ENCODE results near the gene MCM9. TPM values are rescaled to one million over a fixed set of nuclear protein-coding genes. Genes with fewer than 3 reads are reported as not detected.
A peak's percentile ranks its signal among the peaks of the same experiment; 100 is the strongest.

Gene MCM9
- total RNA-seq, 4 donors from 2014 or later = 3.5 to 6.9 (median 5.0) TPM

GRCh38 chr6:118808793-118809638 lies 125.9 kb downstream of the MCM9 start:
- H3K36me3 ChIP-seq = no peaks in the 10 kb centered on the region
- intact Hi-C loops (cut with DNase I; ENCODE audit: low total_unique reads) (no loop called here), in situ Hi-C loops (cut with MboI; ENCODE audit: low sequenced_read_pairs in 4 of 4) (no loop called here)
- no peak for DNase-seq
- no peaks in the 10 kb centered on the region for H3K27me3 ChIP-seq
- no peaks in the 10 kb centered on the region for H3K4me1 ChIP-seq
- no peak for TF ChIP-seq POLR2A (IDR thresholded peaks at IDR 0.05)
- TF ChIP-seq CTCF (IDR thresholded peaks at IDR 0.05 in 4 of 5, conservative IDR thresholded peaks at IDR 0.05 in 1 of 5) = no peak
- H3K27ac ChIP-seq = no peak overlapping the region
- H3K4me3 ChIP-seq = no peak overlapping the region
- H3K9me3 ChIP-seq = no peaks in the 10 kb centered on the region
- ATAC-seq = no peak

GRCh38 chr6:118804091-118804490 lies 130.9 kb downstream of the MCM9 start:
- no peak overlapping the region for H3K4me3 ChIP-seq
- TF ChIP-seq CTCF (IDR thresholded peaks at IDR 0.05 in 4 of 5, conservative IDR thresholded peaks at IDR 0.05 in 1 of 5) = no peak
- TF ChIP-seq POLR2A (IDR thresholded peaks at IDR 0.05) = no peak
- no peaks in the 10 kb centered on the region for H3K9me3 ChIP-seq
- H3K27me3 ChIP-seq = no peaks in the 10 kb centered on the region
- in situ Hi-C loops (cut with MboI; ENCODE audit: low sequenced_read_pairs in 4 of 4) = no loop called here
- DNase-seq = no peak
- intact Hi-C loops (cut with DNase I; ENCODE audit: low total_unique reads) = loop anchor here (5.0 kb wide), 1 partner anchor 517 kb away; no protein-coding TSS in a partner anchor
- H3K36me3 ChIP-seq = no peaks in the 10 kb centered on the region
- H3K4me1 ChIP-seq = peaks cover 8 to 10% of the 10 kb centered on the region in 2 donors
- ATAC-seq = no peak
- H3K27ac ChIP-seq = no peak overlapping the region

GRCh38 chr6:118801257-118801656 lies 133.7 kb downstream of the MCM9 start:
- in situ Hi-C loops (cut with MboI; ENCODE audit: low sequenced_read_pairs in 4 of 4) (no loop called here), intact Hi-C loops (cut with DNase I; ENCODE audit: low total_unique reads) (loop anchor here (5.0 kb wide), 1 partner anchor 514 kb away; no protein-coding TSS in a partner anchor)
- ATAC-seq = no peak

GRCh38 chr6:118800394-118801071 lies 134.4 kb downstream of the MCM9 start:
- ATAC-seq (peak; percentile 89 to 95), DNase-seq (peak; percentile 61 to 67)
- Histone ChIP-seq H3K27ac (no peak overlapping the region), H3K4me3 (no peak overlapping the region), H3K27me3 (no peaks in the 10 kb centered on the region), H3K9me3 (no peaks in the 10 kb centered on the region), H3K4me1 (peaks cover 8 to 10% of the 10 kb centered on the region in 2 donors), H3K36me3 (no peaks in the 10 kb centered on the region)
- peak; percentile 57 to 86 (median 77) for TF ChIP-seq CTCF (IDR thresholded peaks at IDR 0.05 in 4 of 5, conservative IDR thresholded peaks at IDR 0.05 in 1 of 5)
- TF ChIP-seq POLR2A (IDR thresholded peaks at IDR 0.05) = no peak
- in situ Hi-C loops (cut with MboI; ENCODE audit: low sequenced_read_pairs in 4 of 4) (no loop called here), intact Hi-C loops (cut with DNase I; ENCODE audit: low total_unique reads) (loop anchor here (5.0 kb wide), 1 partner anchor 513 kb away; no protein-coding TSS in a partner anchor)

More at GRCh38 chr6:118801257-118801656, 133.7 kb downstream of the MCM9 start:
- no peak for DNase-seq
- H3K9me3 ChIP-seq = no peaks in the 10 kb centered on the region
- no peaks in the 10 kb centered on the region for H3K27me3 ChIP-seq
- no peak overlapping the region for H3K4me3 ChIP-seq
- no peak overlapping the region for H3K27ac ChIP-seq
- no peaks in the 10 kb centered on the region for H3K36me3 ChIP-seq
- peaks cover 8 to 10% of the 10 kb centered on the region in 2 donors for H3K4me1 ChIP-seq
- TF ChIP-seq CTCF (IDR thresholded peaks at IDR 0.05 in 4 of 5, conservative IDR thresholded peaks at IDR 0.05 in 1 of 5) (no peak), POLR2A (IDR thresholded peaks at IDR 0.05) (no peak)
